Esophagus muscularis mucosa (tissue), 4 donors: ENCODE measurements around the gene NDFIP1.

ENCODE experiments used
- CTCF ChIP-seq, 3 experiments: fragments of 200-600 bp in 2 of 3; fragments of 450-650 bp in 1 of 3; sonication (generic) in 2 of 3; IDR thresholded peaks; one replicate each; pipeline ENCODE4 v1.5.1; 2017 to 2019; ENCODE audit warnings: antibody characterized with exemption in 3 of 3, mild to moderate bottlenecking in 2 of 3, moderate library complexity in 1 of 3
- EP300 ChIP-seq: sonication (generic); formaldehyde crosslinking; IDR thresholded peaks from one replicate; pipeline ENCODE4 v1.6.1; 2017; ENCODE audit warnings: antibody characterized with exemption
- POLR2A ChIP-seq: fragments of 450-650 bp; IDR thresholded peaks from one replicate; pipeline ENCODE4 v1.6.1; 2017; ENCODE audit warnings: antibody characterized with exemption, moderate library complexity, mild to moderate bottlenecking, low read depth

GRCh38 chr5:142114687-142115086 lies 6.1 kb downstream of the NDFIP1 start:
- no peak for TF ChIP-seq CTCF (IDR thresholded peaks at IDR 0.05)
- no peak for TF ChIP-seq EP300
- no peak for TF ChIP-seq POLR2A
